ENCODE measurements around the gene FAM131A.

- TF ChIP-seq CTCF (IDR thresholded peaks at IDR 0.05 in 2 of 3, conservative IDR thresholded peaks at IDR 0.05 in 1 of 3; ENCODE audit: control insufficient read depth in 2 of 3, extremely low read depth in 1 of 3, insufficient read depth in 1 of 3, low read depth in 3 of 3, low read length in 3 of 3) (no peak), YY1 (IDR thresholded peaks at IDR 0.05; ENCODE audit: low read depth, low read length) (no peak), SKIL (IDR thresholded peaks at IDR 0.05; ENCODE audit: low read depth, poor library complexity, severe bottlenecking) (no peak), ZBTB11 (CRISPR knock-in tag; IDR thresholded peaks at IDR 0.05) (no peak), TAF1 (IDR thresholded peaks at IDR 0.05; ENCODE audit: borderline replicate concordance, low read depth, low read length) (no peak), CEBPZ (IDR thresholded peaks at IDR 0.05; ENCODE audit: low read depth, low read length) (no peak), RAD21 (IDR thresholded peaks at IDR 0.05; ENCODE audit: insufficient read depth, low read depth, low read length) (no peak), HDAC6 (IDR thresholded peaks at IDR 0.05; ENCODE audit: unreplicated experiment) (no peak), SPI1 (IDR thresholded peaks at IDR 0.05; ENCODE audit: borderline replicate concordance, insufficient read depth, low read depth, low read length) (no peak)
These were observed 15.6 kb downstream of the FAM131A start for GRCh38 chr3:184352897-184353545.
